Panc1 (cell line): ENCODE results near the gene TSPAN7. TPM values are rescaled to one million over a fixed set of nuclear protein-coding genes. Genes with fewer than 3 reads are reported as not detected.

Source experiments
- ATAC-seq: fragments of 200-7000 bp; cut with Tn5 transposase; 2 replicates; pipeline ENCODE4 v1.9.1; 2020; ENCODE audit warnings: mild to moderate bottlenecking, moderate library complexity
- BruUV-seq: library from RNA; stranded (reverse); fragments of 400-500 nt; replicated peaks from 2 replicates; lab custom pipeline; 2021; lab: Mats Ljungman, UMichigan
- CTCF ChIA-PET: fragments of 300-600 bp; sonication (Branson Sonifier 250); formaldehyde crosslinking; loops from one replicate; lab custom pipeline; 2022; ENCODE audit warnings: antibody characterized with exemption; lab: Charles Lee
- POLR2A ChIA-PET: fragments of 300-600 bp; sonication (Branson Sonifier 250); formaldehyde crosslinking; loops from one replicate; lab custom pipeline; 2022; ENCODE audit warnings: antibody characterized with exemption; lab: Charles Lee
- DNase-seq: peaks from one replicate; pipeline ENCODE4 v3.0.0-alpha.2; 2010; ENCODE audit warnings: low read depth, low spot score
- H3K27ac ChIP-seq: 2 replicates; pipeline ENCODE4 v1.5.1; 2011; ENCODE audit warnings: mild to moderate bottlenecking, low read length, inconsistent platforms
- H3K27me3 ChIP-seq: fragments of 200-500 bp; sonication (Bioruptor generic); 2 replicates; pipeline ENCODE4 v1.6.0; 2014; ENCODE audit warnings: low read length, inconsistent platforms; ENCODE audit not compliant: control insufficient read depth, insufficient read depth
- H3K36me3 ChIP-seq: fragments of 200-500 bp; sonication (Bioruptor generic); 2 replicates; pipeline ENCODE4 v1.5.1; 2014; ENCODE audit warnings: inconsistent platforms, mild to moderate bottlenecking, low read length, moderate library complexity; ENCODE audit not compliant: control insufficient read depth, insufficient read depth
- H3K4me1 ChIP-seq: 2 replicates; pipeline ENCODE4 v1.5.1; 2011; ENCODE audit warnings: inconsistent platforms, mild to moderate bottlenecking, low read length, moderate library complexity; ENCODE audit not compliant: control insufficient read depth, insufficient read depth
- H3K4me3 ChIP-seq, 2 experiments: 2 replicates each; pipeline ENCODE4 v1.5.1; 2011 to 2012; ENCODE audit warnings: low read depth in 2 of 2, low read length in 2 of 2, mild to moderate bottlenecking in 2 of 2, inconsistent platforms in 1 of 2, moderate library complexity in 1 of 2
- H3K9me3 ChIP-seq: fragments of 200-500 bp; sonication (Bioruptor generic); 2 replicates; pipeline ENCODE4 v1.5.1; 2014; ENCODE audit warnings: low read depth, mild to moderate bottlenecking, inconsistent platforms, low read length, moderate library complexity; ENCODE audit not compliant: control insufficient read depth, insufficient read depth
- POLR2AphosphoS5 ChIP-seq: IDR thresholded peaks from 2 replicates; pipeline ENCODE4 v1.6.1; 2012; ENCODE audit warnings: mild to moderate bottlenecking, low read depth, low read length, moderate library complexity
- SIN3A ChIP-seq: IDR thresholded peaks from 2 replicates; pipeline ENCODE4 v1.6.1; 2012; ENCODE audit warnings: low read depth, mild to moderate bottlenecking, low read length, moderate library complexity, borderline replicate concordance; ENCODE audit not compliant: insufficient read depth
- TCF7L2 ChIP-seq: IDR thresholded peaks from 2 replicates; pipeline ENCODE4 v1.6.1; 2011; ENCODE audit warnings: mild to moderate bottlenecking, low read depth, low read length, inconsistent platforms
- in situ Hi-C: cut with HindIII; loops from 2 replicates; pipeline ENCODE4 v1.10.0; 2016; ENCODE audit warnings: low sequenced_read_pairs, low pct_unique_long_range_greater_than_20kb
- intact Hi-C: fragments of 100-400 bp; cut with micrococcal nuclease; formaldehyde crosslinking; loops from one replicate; pipeline ENCODE4 v1.10.0; 2022; ENCODE audit not compliant: unreplicated experiment
- total RNA-seq: library from RNA; stranded (reverse); gene quantifications from one replicate; pipeline ENCODE4 v1.2.1, GENCODE V29; 2021; ENCODE audit not compliant: unreplicated experiment
- TF ChIP-seq, protein P1 (sequence below): fragments of 450-650 bp; IDR thresholded peaks from 2 replicates; pipeline ENCODE4 v1.5.1; 2017; ENCODE audit warnings: mild to moderate bottlenecking
- TF ChIP-seq, protein P2 (sequence below), 2 experiments: IDR thresholded peaks; 2 replicates each; pipeline ENCODE4 v1.6.1; 2011 to 2012; ENCODE audit warnings: low read depth in 2 of 2, control low read depth in 1 of 2, low read length in 1 of 2, mild to moderate bottlenecking in 1 of 2, moderate library complexity in 1 of 2; ENCODE audit not compliant: insufficient read depth in 1 of 2

Gene TSPAN7
- total RNA-seq, 1 experiment from 2014 or later: 0.13 TPM

DNA sequence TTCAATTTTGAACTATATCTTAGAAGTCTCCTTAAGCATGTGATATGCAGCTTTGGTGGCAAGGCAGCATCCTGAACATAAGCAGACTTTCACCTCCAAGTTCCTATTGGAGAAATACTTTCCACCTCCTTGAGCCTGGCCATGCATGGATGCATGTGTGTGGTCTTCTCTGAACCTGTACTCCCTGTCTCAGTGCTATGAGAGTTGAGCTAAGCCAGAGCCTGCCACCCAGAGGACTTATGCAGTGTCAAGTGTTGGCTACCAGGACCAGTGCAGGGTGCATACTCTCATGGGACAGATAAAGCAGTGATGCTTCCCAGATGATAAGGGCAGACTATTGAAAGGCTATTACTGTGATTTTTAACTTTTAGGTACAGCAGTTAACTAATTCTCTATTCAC lies 105.6 kb downstream of the TSPAN7 start:
- Histone ChIP-seq H3K27me3 (no peaks in the 10 kb centered on the region), H3K9me3 (no peaks in the 10 kb centered on the region), H3K4me3 (no peak overlapping the region), H3K4me1 (no peaks in the 10 kb centered on the region), H3K36me3 (no peaks in the 10 kb centered on the region), H3K27ac (no peak overlapping the region)
- ChIA-PET CTCF (no interaction called here), POLR2A (no interaction called here)
- no peak for ATAC-seq
- in situ Hi-C loops: no loop called here
- no peak for DNase-seq
- intact Hi-C loops: no loop called here
- TF ChIP-seq TCF7L2: no peak
- TF ChIP-seq, protein P1, sequence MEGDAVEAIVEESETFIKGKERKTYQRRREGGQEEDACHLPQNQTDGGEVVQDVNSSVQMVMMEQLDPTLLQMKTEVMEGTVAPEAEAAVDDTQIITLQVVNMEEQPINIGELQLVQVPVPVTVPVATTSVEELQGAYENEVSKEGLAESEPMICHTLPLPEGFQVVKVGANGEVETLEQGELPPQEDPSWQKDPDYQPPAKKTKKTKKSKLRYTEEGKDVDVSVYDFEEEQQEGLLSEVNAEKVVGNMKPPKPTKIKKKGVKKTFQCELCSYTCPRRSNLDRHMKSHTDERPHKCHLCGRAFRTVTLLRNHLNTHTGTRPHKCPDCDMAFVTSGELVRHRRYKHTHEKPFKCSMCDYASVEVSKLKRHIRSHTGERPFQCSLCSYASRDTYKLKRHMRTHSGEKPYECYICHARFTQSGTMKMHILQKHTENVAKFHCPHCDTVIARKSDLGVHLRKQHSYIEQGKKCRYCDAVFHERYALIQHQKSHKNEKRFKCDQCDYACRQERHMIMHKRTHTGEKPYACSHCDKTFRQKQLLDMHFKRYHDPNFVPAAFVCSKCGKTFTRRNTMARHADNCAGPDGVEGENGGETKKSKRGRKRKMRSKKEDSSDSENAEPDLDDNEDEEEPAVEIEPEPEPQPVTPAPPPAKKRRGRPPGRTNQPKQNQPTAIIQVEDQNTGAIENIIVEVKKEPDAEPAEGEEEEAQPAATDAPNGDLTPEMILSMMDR: no peak
- no peak for TF ChIP-seq POLR2AphosphoS5
- no peak for TF ChIP-seq SIN3A
- TF ChIP-seq, protein P2, sequence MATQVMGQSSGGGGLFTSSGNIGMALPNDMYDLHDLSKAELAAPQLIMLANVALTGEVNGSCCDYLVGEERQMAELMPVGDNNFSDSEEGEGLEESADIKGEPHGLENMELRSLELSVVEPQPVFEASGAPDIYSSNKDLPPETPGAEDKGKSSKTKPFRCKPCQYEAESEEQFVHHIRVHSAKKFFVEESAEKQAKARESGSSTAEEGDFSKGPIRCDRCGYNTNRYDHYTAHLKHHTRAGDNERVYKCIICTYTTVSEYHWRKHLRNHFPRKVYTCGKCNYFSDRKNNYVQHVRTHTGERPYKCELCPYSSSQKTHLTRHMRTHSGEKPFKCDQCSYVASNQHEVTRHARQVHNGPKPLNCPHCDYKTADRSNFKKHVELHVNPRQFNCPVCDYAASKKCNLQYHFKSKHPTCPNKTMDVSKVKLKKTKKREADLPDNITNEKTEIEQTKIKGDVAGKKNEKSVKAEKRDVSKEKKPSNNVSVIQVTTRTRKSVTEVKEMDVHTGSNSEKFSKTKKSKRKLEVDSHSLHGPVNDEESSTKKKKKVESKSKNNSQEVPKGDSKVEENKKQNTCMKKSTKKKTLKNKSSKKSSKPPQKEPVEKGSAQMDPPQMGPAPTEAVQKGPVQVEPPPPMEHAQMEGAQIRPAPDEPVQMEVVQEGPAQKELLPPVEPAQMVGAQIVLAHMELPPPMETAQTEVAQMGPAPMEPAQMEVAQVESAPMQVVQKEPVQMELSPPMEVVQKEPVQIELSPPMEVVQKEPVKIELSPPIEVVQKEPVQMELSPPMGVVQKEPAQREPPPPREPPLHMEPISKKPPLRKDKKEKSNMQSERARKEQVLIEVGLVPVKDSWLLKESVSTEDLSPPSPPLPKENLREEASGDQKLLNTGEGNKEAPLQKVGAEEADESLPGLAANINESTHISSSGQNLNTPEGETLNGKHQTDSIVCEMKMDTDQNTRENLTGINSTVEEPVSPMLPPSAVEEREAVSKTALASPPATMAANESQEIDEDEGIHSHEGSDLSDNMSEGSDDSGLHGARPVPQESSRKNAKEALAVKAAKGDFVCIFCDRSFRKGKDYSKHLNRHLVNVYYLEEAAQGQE (IDR thresholded peaks at IDR 0.05; ENCODE audit: insufficient read depth in 1 of 2, low read depth in 2 of 2, low read length in 1 of 2): no peak
- no TSS peak for BruUV-seq

DNA sequence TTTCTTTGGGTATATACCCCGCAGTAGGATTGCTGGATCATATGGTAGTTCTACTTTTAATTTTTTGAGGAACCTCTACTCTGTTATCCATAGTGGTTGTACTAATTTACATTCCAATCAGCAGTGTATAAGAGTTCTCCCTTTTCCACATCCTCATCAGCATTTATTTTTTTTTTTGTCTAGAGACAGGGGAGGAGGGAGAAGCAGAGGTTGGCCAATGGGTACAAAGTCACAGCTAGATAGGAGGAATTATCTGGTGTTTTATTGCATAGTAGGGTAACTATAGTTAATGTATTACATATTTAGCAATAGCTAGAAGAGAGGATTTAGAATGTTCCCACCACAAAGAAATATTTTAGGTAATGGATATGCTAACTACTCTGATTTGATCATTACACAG lies 107.4 kb downstream of the TSPAN7 start:
- no peak for ATAC-seq
- no peaks in the 10 kb centered on the region for H3K4me1 ChIP-seq
- intact Hi-C loops: no loop called here

More for the DNA sequence above, 107.4 kb downstream of the TSPAN7 start:
- POLR2A ChIA-PET: no interaction called here
- CTCF ChIA-PET: no interaction called here
- Histone ChIP-seq H3K27ac (no peak overlapping the region), H3K27me3 (no peaks in the 10 kb centered on the region), H3K4me3 (no peak overlapping the region), H3K9me3 (no peaks in the 10 kb centered on the region), H3K36me3 (no peaks in the 10 kb centered on the region)
- in situ Hi-C loops: no loop called here
- no TSS peak for BruUV-seq
- TF ChIP-seq, protein P1: no peak
- TF ChIP-seq TCF7L2 (no peak), SIN3A (no peak)
- TF ChIP-seq, protein P2 (IDR thresholded peaks at IDR 0.05; ENCODE audit: insufficient read depth in 1 of 2, low read depth in 2 of 2, low read length in 1 of 2): no peak
- DNase-seq: no peak
